ENCODE results near the gene CPA4. TPM values are rescaled to one million over a fixed set of nuclear protein-coding genes. Genes with fewer than 3 reads are reported as not detected.

Gene CPA4
- total RNA-seq, 4 donors from 2014 or later = 68.7 to 116 (median 83.0) TPM

DNA sequence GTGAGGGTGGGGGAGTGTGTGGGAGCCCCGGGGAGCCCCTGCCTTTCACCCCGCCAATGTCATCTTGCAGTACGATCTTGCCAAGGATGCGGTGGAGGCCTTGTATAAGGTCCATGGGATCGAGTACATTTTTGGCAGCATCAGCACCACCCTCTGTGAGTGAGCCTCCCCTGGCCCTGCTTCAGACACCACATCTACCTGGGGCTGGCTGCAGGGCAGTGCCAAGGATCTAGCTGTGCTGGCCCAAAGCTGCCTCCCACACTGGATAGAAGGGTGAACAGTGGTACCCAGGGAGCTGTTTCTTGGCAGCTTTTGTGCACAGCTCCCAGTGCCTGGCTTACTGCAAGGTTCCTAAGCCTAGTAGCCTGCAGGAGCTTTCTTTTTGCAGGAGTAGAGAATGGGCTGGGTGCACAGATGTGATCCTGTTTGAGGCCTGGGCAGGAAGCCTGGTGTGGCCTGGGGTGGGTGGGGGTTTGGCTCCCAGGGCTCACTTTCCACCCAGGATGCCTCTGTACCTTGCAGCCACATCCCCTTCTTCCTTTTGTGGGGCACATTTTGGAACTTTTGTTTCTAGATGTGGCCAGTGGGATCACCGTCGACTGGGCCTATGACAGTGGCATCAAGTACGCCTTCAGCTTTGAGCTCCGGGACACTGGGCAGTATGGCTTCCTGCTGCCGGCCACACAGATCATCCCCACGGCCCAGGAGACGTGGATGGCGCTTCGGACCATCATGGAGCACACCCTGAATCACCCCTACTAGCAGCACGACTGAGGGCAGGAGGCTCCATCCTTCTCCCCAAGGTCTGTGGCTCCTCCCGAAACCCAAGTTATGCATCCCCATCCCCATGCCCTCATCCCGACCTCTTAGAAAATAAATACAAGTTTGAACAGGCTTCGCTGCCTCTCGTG, 75.1 kb downstream of the CPA4 start:
- H3K9me3 ChIP-seq = no peaks in the 10 kb centered on the region
- no peak for DNase-seq (ENCODE audit: low spot score in 2 of 2)
- H3K36me3 ChIP-seq = no peaks in the 10 kb centered on the region
- no peak overlapping the region for H3K4me3 ChIP-seq
- peaks cover 51% of the 10 kb centered on the region for H3K4me1 ChIP-seq
- no peak overlapping the region for H3K27ac ChIP-seq
- 87% methylated on average over 13 of the region's 19 CpGs for WGBS
- TF ChIP-seq, protein P1, sequence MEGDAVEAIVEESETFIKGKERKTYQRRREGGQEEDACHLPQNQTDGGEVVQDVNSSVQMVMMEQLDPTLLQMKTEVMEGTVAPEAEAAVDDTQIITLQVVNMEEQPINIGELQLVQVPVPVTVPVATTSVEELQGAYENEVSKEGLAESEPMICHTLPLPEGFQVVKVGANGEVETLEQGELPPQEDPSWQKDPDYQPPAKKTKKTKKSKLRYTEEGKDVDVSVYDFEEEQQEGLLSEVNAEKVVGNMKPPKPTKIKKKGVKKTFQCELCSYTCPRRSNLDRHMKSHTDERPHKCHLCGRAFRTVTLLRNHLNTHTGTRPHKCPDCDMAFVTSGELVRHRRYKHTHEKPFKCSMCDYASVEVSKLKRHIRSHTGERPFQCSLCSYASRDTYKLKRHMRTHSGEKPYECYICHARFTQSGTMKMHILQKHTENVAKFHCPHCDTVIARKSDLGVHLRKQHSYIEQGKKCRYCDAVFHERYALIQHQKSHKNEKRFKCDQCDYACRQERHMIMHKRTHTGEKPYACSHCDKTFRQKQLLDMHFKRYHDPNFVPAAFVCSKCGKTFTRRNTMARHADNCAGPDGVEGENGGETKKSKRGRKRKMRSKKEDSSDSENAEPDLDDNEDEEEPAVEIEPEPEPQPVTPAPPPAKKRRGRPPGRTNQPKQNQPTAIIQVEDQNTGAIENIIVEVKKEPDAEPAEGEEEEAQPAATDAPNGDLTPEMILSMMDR (IDR thresholded peaks at IDR 0.05) = no peak
- TF ChIP-seq EP300 (IDR thresholded peaks at IDR 0.05) (no peak), POLR2A (IDR thresholded peaks at IDR 0.05) (no peak), POLR2AphosphoS5 (IDR thresholded peaks at IDR 0.05) (no peak)
- no peaks in the 10 kb centered on the region for H3K27me3 ChIP-seq

DNA sequence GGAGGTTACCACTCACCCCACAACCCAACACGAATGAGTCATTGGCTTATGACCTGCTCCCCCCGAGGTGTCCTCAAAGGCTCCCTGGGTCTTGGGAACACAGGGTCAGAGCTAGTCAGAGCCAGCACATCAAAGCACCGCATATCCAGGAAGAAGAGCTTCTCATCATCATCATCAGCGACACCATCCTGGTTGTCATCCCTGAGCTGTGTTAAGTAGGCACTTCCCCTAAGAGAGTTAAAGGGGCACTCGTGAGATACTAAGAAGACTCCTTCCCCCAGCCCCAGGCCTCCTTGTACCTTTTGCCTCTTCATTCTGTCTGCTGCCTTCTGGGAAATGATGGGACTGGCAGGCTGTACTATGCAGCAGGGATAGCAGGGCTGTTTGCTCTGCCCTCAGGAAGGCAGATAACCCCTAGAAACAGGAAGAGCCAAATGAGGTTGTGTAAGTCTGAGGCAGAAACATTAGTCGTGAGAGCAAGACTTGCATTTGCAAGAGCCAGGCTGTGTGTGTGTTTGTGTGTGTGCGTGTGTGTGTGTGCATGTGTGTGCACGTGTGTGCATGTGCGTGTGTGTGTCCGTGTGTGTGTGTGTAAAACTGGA, 76.2 kb downstream of the CPA4 start:
- H3K36me3 ChIP-seq = no peaks in the 10 kb centered on the region
- TF ChIP-seq, protein P1 (IDR thresholded peaks at IDR 0.05) = no peak
- TF ChIP-seq POLR2AphosphoS5 (IDR thresholded peaks at IDR 0.05) (no peak), EP300 (IDR thresholded peaks at IDR 0.05) (no peak), POLR2A (IDR thresholded peaks at IDR 0.05) (no peak)
- H3K27me3 ChIP-seq = no peaks in the 10 kb centered on the region
- H3K27ac ChIP-seq = no peak overlapping the region
- no peaks in the 10 kb centered on the region for H3K9me3 ChIP-seq
- H3K4me3 ChIP-seq = no peak overlapping the region
- 35% methylated on average over 9 of the region's 10 CpGs for WGBS
- H3K4me1 ChIP-seq = peaks cover 51% of the 10 kb centered on the region
- no peak for DNase-seq (ENCODE audit: low spot score in 2 of 2)

DNA sequence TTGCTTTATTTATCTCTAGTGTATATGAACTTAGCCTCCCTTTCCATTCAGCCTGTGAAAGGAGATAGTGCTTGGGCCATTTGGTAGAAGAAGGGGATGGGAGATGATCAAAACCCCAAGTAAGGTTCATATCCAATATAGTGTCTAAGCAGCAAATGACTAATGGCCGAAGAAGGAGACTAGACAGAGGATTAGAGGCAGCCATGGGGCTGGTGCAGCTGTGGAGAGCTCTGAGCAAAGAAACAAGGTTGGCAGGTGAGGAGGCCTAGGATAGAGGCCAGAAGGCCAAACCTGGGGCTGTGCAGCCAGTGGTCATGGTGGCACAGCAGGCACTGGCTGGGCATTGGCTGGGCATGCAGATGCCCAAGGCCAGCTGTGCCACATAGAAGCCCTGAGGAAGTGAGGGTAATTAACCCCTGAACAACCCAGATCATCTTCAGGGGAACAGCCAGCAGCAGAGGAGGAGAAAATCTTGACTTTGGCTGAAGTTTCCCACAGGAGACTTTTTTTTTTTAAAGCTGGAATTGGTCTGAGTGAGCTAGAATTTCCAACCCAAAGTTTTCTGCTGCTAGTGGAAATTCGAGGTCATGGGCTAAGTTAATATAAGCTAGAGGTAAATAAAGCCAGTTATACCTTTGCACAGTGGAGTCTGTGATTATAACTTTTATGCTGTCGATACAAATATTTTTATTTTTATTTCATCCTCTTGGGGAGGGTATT, 77.0 kb downstream of the CPA4 start:
- WGBS = 74% methylated on average over 3 of the region's 3 CpGs
- Histone ChIP-seq H3K4me1 (peaks cover 58% of the 10 kb centered on the region), H3K27ac (no peak overlapping the region)

DNA sequence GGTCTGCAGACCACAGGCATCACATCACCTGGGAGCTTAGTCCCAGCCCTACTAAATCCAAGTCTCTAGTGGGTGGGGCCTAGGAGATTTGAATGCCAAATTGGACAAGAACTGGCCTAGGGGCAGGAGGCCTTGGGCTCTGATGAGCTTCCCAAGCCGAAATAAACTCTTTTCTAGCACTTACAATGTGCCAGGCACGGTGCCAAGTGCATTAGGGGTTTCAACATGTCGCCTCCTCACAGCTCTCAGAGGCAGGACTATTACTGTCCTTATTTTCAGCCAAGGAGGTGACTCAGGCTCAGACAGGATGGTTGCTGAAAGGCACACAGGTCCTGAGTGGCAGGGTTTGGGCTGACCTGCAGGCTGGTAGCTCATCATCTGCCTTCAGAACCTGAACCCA, 78.1 kb downstream of the CPA4 start:
- H3K27ac ChIP-seq = no peak overlapping the region
- WGBS = 49% methylated on average over 3 of the region's 3 CpGs

More for the DNA sequence above, 77.0 kb downstream of the CPA4 start:
- Histone ChIP-seq H3K4me3 (no peak overlapping the region), H3K36me3 (no peaks in the 10 kb centered on the region), H3K27me3 (no peaks in the 10 kb centered on the region), H3K9me3 (no peaks in the 10 kb centered on the region)
- TF ChIP-seq POLR2A (IDR thresholded peaks at IDR 0.05) = no peak
- TF ChIP-seq, protein P1 (IDR thresholded peaks at IDR 0.05) = no peak
- TF ChIP-seq POLR2AphosphoS5 (IDR thresholded peaks at IDR 0.05) = no peak
- TF ChIP-seq EP300 (IDR thresholded peaks at IDR 0.05) = no peak
- DNase-seq (ENCODE audit: low spot score in 2 of 2) = no peak

More for the DNA sequence above, 78.1 kb downstream of the CPA4 start:
- DNase-seq (ENCODE audit: low spot score in 2 of 2) = no peak
- no peak for TF ChIP-seq POLR2AphosphoS5 (IDR thresholded peaks at IDR 0.05)
- no peak for TF ChIP-seq EP300 (IDR thresholded peaks at IDR 0.05)
- TF ChIP-seq POLR2A (IDR thresholded peaks at IDR 0.05) = no peak
- TF ChIP-seq, protein P1 (IDR thresholded peaks at IDR 0.05) = no peak
- Histone ChIP-seq H3K4me3 (no peak overlapping the region), H3K27me3 (no peaks in the 10 kb centered on the region), H3K9me3 (no peaks in the 10 kb centered on the region), H3K36me3 (no peaks in the 10 kb centered on the region), H3K4me1 (peaks cover 58% of the 10 kb centered on the region)

All from suprapubic skin (tissue), 4 donors.